Stimulated activated CD8-positive, alpha-beta memory T cell treated with anti-CD3 and anti-CD28 coated beads, Interleukin-4, amount 100 ng/mL, for 4 hours (primary cell): Measurements from ENCODE around the gene CASP14.
"Not testable (repeated sequence)": the region's sequence is repeated elsewhere in the genome, so short reads cannot be mapped to it uniquely, and the experiment has no call there.

Experiments
- DNase-seq, 2 donors: peaks; one replicate each; pipeline ENCODE4 v3.0.0-alpha.2; 2020; ENCODE audit warnings: low read depth in 2 of 2, low spot score in 1 of 2

The CASP14 gene, protein sequence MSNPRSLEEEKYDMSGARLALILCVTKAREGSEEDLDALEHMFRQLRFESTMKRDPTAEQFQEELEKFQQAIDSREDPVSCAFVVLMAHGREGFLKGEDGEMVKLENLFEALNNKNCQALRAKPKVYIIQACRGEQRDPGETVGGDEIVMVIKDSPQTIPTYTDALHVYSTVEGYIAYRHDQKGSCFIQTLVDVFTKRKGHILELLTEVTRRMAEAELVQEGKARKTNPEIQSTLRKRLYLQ

GRCh38 chr19:15048885-15049541 is at the start of gene CASP14:
TSS of gene CASP14 (plus strand) at chr19:15049480. CDS start at chr19:15052252, 2,772 bp downstream.
- DNase-seq, result no peak

DNA sequence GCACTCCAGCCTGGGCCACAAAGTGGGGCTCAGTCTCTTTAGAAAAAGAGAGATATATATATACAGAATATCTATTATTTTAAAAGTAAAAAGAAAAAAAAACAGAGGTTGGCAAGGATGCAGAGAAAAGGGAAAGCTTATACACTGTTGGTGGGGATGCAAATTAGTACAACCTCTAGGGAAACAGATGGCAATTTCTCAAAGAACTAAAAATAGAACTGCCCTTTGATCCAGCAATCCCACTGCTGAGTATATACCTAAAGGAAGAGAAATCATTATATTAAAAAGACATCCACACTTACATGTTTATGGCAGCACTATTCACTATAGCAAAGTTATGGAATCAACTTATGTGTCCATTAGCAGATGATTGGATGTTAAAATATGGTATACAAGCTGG is 41.0 kb upstream of the CASP14 start:
- no peak for DNase-seq

DNA sequence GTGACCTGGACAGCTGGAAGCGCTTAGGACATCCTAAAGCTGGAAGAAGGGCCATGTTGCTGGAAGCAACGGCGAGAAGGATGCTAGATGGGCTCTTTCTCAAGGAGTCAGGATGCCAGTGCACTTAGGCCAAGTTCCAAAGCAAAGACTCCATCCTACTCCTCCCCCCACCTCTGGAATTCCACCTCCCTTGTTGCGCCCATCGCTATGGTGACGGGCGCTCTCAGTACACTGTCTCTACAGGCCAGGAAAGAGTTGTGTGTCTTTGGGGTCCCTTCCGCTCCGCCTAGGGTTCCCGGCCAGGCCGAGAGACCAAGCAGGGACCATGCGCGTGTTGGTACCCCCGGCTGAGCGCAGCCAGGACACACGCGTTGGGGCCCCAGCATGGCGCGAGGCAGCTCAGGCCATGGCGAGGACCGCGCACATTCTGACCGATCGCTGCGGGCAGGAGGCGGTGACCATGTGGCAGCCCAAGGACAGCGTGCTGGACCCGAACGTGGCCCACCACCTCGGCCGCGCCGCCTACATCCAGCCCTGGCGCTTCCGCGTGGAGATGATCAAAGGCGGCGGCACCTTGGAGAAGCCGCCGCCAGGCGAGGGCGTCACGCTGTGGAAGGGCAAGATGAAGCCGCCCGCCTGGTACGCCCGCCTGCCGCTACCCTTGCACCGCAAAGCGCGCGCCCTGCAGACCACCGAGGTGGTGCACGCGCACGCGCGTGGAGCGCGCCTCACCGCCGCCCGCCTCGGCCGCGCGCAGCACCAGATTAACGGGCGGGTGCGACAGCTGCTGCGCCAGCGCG is 38.6 kb upstream of the CASP14 start:
- DNase-seq, result no peak

- DNase-seq, result no peak
These were observed 34.7 kb upstream of the CASP14 start for GRCh38 chr19:15014579-15014978.

- DNase-seq, result no peak
These were observed 33.2 kb upstream of the CASP14 start for GRCh38 chr19:15015946-15016542.

- DNase-seq, result not testable (repeated sequence)
These were observed 30.4 kb upstream of the CASP14 start for GRCh38 chr19:15018836-15019235.

DNA sequence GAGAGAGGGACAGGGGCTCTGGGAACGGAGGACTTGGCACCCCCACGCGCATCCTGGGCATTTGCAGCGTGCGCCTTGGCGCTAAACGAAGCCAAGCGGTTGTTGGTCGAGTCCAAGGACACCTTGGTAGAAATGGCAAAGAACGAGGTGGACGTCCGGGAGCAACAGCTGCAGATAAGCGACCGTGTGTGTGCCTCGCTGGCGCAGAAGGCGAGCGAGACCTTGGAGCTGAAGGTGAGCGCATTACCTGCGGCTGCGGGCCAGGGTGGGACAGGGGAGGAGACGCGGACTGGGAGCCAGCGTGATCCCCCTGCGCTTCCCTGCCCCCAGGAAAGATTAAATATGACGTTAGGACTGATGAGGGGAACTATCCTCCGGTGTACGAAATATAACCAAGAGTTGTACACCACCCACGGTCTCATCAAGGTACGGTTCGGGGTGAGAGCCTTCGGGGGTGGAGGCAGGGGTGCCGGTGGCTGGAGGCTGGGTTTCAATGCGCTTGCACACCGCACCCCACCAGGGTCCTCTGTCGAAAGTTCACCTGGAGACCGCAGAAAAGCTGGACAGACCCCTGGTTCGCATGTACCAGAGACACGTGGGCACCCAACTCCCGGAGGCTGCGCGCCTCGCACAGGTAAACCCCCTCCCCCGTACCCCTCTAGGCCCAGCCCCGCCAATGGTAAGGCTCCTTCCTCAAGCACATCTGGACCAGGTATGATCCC is 27.8 kb upstream of the CASP14 start:
- no peak for DNase-seq

DNA sequence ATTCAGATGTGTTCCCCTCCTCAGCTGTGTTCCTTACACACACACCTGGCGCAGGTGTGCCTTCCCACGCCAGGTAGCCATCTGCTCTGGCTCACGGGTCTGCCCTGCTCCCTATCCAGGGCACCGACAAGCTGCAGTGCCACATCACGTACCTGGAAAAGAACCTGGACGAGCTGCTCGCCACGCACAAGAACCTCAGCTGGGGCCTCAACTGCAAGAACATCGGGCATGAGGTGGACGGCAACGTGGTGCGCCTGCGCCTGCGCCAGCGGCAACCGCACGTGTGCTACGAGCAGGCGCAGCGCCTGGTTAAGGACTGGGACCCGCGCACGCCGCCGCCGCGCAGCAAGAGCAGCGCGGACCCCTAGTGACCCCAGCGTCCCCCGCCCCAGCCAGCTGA is 26.5 kb upstream of the CASP14 start:
- DNase-seq, result no peak

DNA sequence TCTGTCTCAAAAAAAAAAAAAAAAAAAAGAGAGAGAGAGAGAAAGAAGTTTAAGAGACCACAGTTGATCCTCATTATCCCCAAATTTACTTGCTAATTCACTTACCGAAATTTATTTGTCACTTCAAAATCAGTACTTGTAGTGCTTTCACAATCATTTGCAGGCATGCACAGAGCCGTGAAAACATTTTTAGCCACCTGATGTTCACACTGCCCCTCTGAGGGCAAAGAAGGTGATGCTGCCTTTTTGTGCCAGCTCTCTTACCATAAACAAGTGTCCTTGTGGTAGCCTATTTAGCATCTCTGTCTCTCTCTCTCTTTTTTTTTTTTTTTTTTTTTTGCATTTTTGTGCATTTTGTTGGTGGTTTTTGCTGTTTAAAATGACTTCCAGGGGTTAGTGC is 24.1 kb upstream of the CASP14 start:
- DNase-seq, result no peak

- no peak for DNase-seq
These were observed 20.8 kb upstream of the CASP14 start for GRCh38 chr19:15028490-15028889.

- DNase-seq, result no peak
These were observed 17.6 kb upstream of the CASP14 start for GRCh38 chr19:15031675-15032074.

DNA sequence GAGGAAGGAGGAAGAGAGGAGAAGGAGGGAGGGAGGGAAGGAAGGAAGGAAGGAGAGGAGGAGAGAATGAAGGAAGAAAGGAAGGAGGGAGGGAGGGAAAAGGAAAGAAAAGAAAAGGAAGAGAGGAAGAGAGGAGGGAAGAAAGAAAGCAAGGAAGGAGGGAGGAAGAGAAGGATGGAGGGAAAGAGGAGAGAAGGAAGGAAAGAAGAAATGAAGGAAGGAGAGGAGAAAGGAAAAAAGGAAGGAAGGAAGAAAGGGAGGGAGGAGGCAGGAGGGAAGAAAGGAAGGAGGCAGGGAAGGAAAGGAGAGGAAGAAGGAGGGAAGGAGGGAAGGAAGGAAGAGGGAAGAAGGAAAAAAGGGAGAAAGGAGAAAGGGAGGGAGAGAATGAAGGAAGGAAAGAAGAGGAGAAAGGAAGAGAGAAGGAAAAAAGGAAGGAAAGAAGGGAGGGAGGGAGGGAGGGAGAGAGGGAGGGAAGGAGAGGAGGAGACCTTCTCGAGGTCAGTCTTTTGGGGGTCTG is 13.4 kb upstream of the CASP14 start:
- no peak for DNase-seq

- no peak for DNase-seq
These were observed 11.7 kb upstream of the CASP14 start for GRCh38 chr19:15037586-15037985.

GRCh38 chr19:15038294-15038693 is 11.0 kb upstream of the CASP14 start:
- no peak for DNase-seq

GRCh38 chr19:15042003-15042402 is 7.3 kb upstream of the CASP14 start:
- no peak for DNase-seq

DNA sequence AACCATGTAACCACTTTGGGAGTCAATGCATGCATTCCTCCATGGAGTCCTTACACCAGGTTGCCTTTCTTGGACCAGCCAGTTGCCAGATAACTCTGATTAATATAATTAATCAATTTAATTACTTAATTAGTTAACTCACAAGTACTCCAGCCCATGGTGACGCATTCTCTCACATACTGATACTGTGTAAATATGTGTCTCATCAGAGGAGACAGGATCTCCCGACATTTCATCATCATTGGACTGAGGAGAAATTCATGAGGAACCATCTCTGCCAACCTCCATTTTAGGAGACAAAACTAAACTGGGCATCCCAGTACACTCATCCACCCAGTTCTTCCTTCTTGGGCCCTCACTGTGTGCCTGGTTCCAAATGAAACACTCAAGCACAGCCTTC is 6.5 kb upstream of the CASP14 start:
- DNase-seq, result no peak

- DNase-seq, result no peak
These were observed 3.8 kb upstream of the CASP14 start for GRCh38 chr19:15045506-15045905.

DNA sequence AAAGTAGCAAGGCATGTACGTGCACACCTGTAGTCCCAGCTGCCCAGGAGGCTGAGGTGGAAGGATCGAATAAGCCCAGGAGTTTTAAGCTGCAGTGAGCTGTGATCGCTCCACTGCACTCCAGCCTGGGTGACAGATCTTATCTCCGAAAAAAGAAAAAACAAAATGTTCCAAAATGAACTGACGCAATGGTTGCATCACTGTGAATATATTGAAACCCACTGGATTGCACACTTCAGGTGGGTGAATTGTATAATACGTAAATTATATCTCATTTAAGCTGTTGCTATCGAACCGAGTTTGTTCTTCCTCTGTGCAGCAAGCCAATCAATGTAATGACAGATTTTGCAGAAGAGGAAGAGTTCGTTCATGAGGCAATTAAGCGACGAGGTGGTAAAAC is 1.6 kb upstream of the CASP14 start:
- no peak for DNase-seq

- no peak for DNase-seq
These were observed 1.2 kb upstream of the CASP14 start for GRCh38 chr19:15048128-15048527.

DNA sequence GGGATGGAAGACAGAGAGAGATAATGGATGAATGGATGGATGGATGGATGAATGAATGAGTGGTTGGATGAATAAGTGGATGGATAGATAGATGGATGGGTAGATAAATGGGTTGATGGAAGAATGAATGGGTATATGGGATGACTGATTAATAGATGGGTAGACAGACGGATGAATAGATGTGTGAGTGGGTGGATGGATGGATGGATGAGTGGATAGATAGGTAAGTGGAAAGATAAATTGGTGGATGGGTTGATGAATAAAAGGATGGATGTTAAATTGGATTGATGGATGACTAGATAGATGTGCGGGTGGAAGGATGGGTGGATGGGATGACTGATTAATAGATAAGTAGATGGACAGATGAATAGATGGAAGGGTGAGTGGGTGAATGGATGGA is 1.4 kb downstream of the CASP14 start:
- no peak for DNase-seq

GRCh38 chr19:15062036-15062435 is 12.8 kb downstream of the CASP14 start:
- no peak for DNase-seq
